Measurements from ENCODE around the gene ABTB1.

DNA sequence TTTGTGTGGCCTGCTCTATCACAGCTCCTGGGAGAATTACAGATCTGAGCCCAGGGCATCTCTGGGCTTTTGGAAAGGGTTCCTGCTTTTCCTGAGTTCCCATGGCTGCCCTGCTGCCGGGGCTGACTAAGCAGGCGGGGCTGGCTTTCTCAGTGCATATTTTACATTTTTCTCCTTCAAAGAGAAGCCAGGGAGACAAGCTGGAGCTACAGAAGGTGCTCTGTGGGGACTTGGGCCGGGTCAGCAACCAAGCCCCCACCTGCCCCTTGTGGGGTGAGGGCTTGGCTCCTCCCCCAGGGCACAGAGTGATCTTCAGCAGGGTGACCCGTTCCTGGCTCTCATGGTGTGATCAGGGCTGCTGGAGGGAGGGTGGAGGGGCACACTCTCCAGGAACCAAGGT, 17.4 kb downstream of the ABTB1 start:
- TF ChIP-seq, protein P1, sequence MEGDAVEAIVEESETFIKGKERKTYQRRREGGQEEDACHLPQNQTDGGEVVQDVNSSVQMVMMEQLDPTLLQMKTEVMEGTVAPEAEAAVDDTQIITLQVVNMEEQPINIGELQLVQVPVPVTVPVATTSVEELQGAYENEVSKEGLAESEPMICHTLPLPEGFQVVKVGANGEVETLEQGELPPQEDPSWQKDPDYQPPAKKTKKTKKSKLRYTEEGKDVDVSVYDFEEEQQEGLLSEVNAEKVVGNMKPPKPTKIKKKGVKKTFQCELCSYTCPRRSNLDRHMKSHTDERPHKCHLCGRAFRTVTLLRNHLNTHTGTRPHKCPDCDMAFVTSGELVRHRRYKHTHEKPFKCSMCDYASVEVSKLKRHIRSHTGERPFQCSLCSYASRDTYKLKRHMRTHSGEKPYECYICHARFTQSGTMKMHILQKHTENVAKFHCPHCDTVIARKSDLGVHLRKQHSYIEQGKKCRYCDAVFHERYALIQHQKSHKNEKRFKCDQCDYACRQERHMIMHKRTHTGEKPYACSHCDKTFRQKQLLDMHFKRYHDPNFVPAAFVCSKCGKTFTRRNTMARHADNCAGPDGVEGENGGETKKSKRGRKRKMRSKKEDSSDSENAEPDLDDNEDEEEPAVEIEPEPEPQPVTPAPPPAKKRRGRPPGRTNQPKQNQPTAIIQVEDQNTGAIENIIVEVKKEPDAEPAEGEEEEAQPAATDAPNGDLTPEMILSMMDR (IDR thresholded peaks at IDR 0.05; ENCODE audit: low read depth, low read length): no peak
- no peak for TF ChIP-seq EZH2phosphoT487 (IDR thresholded peaks at IDR 0.05; ENCODE audit: low read depth)

Data from OCI-LY3 (cell line).